CD14-positive monocyte (primary cell): ENCODE data around the gene GRM4. TPM values are rescaled to one million over a fixed set of nuclear protein-coding genes. Genes with fewer than 3 reads are reported as not detected.

Source experiments
- DNase-seq, 3 donors: peaks; one replicate each; pipeline ENCODE4 v3.0.0-alpha.2; 2011 to 2022
- H2AFZ ChIP-seq: 2 replicates; pipeline ENCODE4 v1.6.0; 2012; ENCODE audit warnings: mild to moderate bottlenecking, low read depth, low read length, inconsistent platforms; ENCODE audit not compliant: insufficient read depth, poor library complexity, severe bottlenecking
- H3K27ac ChIP-seq, 2 donors: 1 replicate in 1 of 2; 2 replicates in 1 of 2; pipeline ENCODE4 v1.5.1; 2012 to 2013; ENCODE audit warnings: low read length in 2 of 2, control low read depth in 1 of 2, inconsistent platforms in 1 of 2, low read depth in 1 of 2, mild to moderate bottlenecking in 1 of 2
- H3K27me3 ChIP-seq, 2 donors: one replicate each; pipeline versions ENCODE4 v1.6.0 to v1.6.1; 2011 to 2013; ENCODE audit warnings: low read length in 2 of 2; ENCODE audit not compliant: control insufficient read depth in 2 of 2, insufficient read depth in 2 of 2
- H3K36me3 ChIP-seq, 2 donors: replicated peaks in 1 of 2; 1 replicate in 1 of 2; 2 replicates in 1 of 2; pipeline versions ENCODE4 v1.5.1 to v1.6.1; 2012 to 2013; ENCODE audit warnings: low read length in 2 of 2, control low read depth in 1 of 2, inconsistent platforms in 1 of 2, mild to moderate bottlenecking in 1 of 2; ENCODE audit not compliant: insufficient read depth in 2 of 2, control insufficient read depth in 1 of 2
- H3K4me1 ChIP-seq, 2 donors: 1 replicate in 1 of 2; 2 replicates in 1 of 2; pipeline versions ENCODE4 v1.5.1 to v1.6.1; 2012 to 2013; ENCODE audit warnings: low read length in 2 of 2, control low read depth in 1 of 2, inconsistent platforms in 1 of 2, mild to moderate bottlenecking in 1 of 2, moderate library complexity in 1 of 2; ENCODE audit not compliant: insufficient read depth in 2 of 2, control insufficient read depth in 1 of 2
- H3K4me2 ChIP-seq: replicated peaks from 2 replicates; pipeline ENCODE3; 2012; ENCODE audit warnings: low read length, moderate library complexity, mild to moderate bottlenecking; ENCODE audit not compliant: poor library complexity, severe bottlenecking; ENCODE audit errors: extremely low read depth
- H3K4me3 ChIP-seq, 3 experiments: fragments of 200-600 bp in 1 of 3; sonication (generic) in 1 of 3; replicated peaks in 1 of 3; 1 replicate in 2 of 3; 2 replicates in 1 of 3; pipeline ENCODE4 v1.5.1; 2011 to 2013; ENCODE audit warnings: low read length in 3 of 3, mild to moderate bottlenecking in 3 of 3, control low read depth in 2 of 3, low read depth in 2 of 3, inconsistent platforms in 1 of 3, moderate library complexity in 1 of 3
- H3K79me2 ChIP-seq: 2 replicates; pipeline ENCODE4 v1.6.0; 2012; ENCODE audit warnings: mild to moderate bottlenecking, control low read depth, inconsistent platforms, low read length, moderate library complexity; ENCODE audit not compliant: insufficient read depth
- H3K9ac ChIP-seq: 2 replicates; pipeline ENCODE4 v1.6.0; 2017; ENCODE audit warnings: low read length, mild to moderate bottlenecking; ENCODE audit not compliant: insufficient read depth, poor library complexity, severe bottlenecking
- H3K9me3 ChIP-seq, 2 donors: replicated peaks in 1 of 2; 1 replicate in 1 of 2; 2 replicates in 1 of 2; pipeline versions ENCODE4 v1.5.1 to v1.6.1; 2012 to 2013; ENCODE audit warnings: low read length in 2 of 2, control low read depth in 1 of 2; ENCODE audit not compliant: control insufficient read depth in 1 of 2, insufficient read depth in 1 of 2
- H4K20me1 ChIP-seq: 2 replicates; pipeline ENCODE4 v1.6.0; 2012; ENCODE audit warnings: mild to moderate bottlenecking, low read length, control low read depth, moderate library complexity; ENCODE audit not compliant: insufficient read depth
- H3K27ac Mint-ChIP-seq, 7 donors: one replicate each; pipeline ENCODE4 v1.8.0; 2020; ENCODE audit warnings: mild to moderate bottlenecking in 7 of 7, mixed read lengths in 7 of 7, moderate library complexity in 6 of 7, inconsistent platforms in 2 of 7
- H3K27me3 Mint-ChIP-seq, 3 donors: one replicate each; pipeline ENCODE4 v1.8.0; 2021 to 2022; ENCODE audit warnings: low read depth in 3 of 3, mild to moderate bottlenecking in 3 of 3, mixed read lengths in 3 of 3, moderate library complexity in 3 of 3, inconsistent platforms in 1 of 3
- H3K36me3 Mint-ChIP-seq, 2 donors: one replicate each; pipeline ENCODE4 v1.8.0; 2020; ENCODE audit warnings: mixed read lengths in 2 of 2, inconsistent platforms in 1 of 2, mild to moderate bottlenecking in 1 of 2
- H3K4me1 Mint-ChIP-seq: one replicate; pipeline ENCODE4 v1.8.0; 2020; ENCODE audit warnings: mild to moderate bottlenecking, mixed read lengths
- H3K4me3 Mint-ChIP-seq, 2 donors: one replicate each; pipeline ENCODE4 v1.8.0; 2020; ENCODE audit warnings: mild to moderate bottlenecking in 2 of 2, mixed read lengths in 2 of 2, moderate library complexity in 1 of 2
- H3K9me3 Mint-ChIP-seq, 7 donors: one replicate each; pipeline ENCODE4 v1.8.0; 2020 to 2022; ENCODE audit warnings: mixed read lengths in 7 of 7, mild to moderate bottlenecking in 6 of 7, moderate library complexity in 6 of 7, inconsistent platforms in 2 of 7
- CTCF ChIP-seq: fragments of 200-600 bp; IDR thresholded peaks from one replicate; pipeline ENCODE4 v1.8.0; 2022; ENCODE audit warnings: antibody characterized with exemption, mild to moderate bottlenecking
- WGBS: methylation state at CpG from one replicate; pipeline ENCODE4 v1.1.5; 2013; ENCODE audit warnings: missing lambda C conversion rate; ENCODE audit not compliant: insufficient coverage; 5-methylcytosine and 5-hydroxymethylcytosine counted together
- intact Hi-C, 2 donors: fragments of 100-400 bp; cut with micrococcal nuclease; formaldehyde crosslinking; loops; one replicate each; pipeline versions ENCODE4 v1.15.0 to v1.15.1; 2023
- polyA plus RNA-seq, 3 donors: library from polyadenylated mRNA; depleted of rRNA in 1 of 3; unstranded in 2 of 3; stranded (reverse) in 1 of 3; fragments of 300-500 nt in 2 of 3; fragments of >200 nt in 1 of 3; fragmentation: Illumina TruSeq in 2 of 3; gene quantifications; 1 replicate in 2 of 3; 2 replicates in 1 of 3; pipeline ENCODE4 v1.2.3, GENCODE V29; 2012 to 2021

The GRM4 gene
- polyA plus RNA-seq, 3 donors = not detected

GRCh38 chr6:34027445-34027936 is 118.4 kb downstream of the GRM4 start:
- no peak overlapping the region for H3K4me3 Mint-ChIP-seq
- peaks cover 0 to 2% (median 0%) of the 10 kb centered on the region in 7 donors for H3K9me3 Mint-ChIP-seq
- H3K27ac Mint-ChIP-seq = no peak overlapping the region
- no peaks in the 10 kb centered on the region for H3K4me1 ChIP-seq
- no peaks in the 10 kb centered on the region for H3K36me3 Mint-ChIP-seq
- WGBS = 59% methylated on average over 16 of the region's 17 CpGs
- no peaks in the 10 kb centered on the region for H3K27me3 ChIP-seq
- no peak overlapping the region for H3K9ac ChIP-seq
- H3K4me2 ChIP-seq = no peak overlapping the region
- no peak overlapping the region for H2AFZ ChIP-seq
- H3K27ac ChIP-seq = no peak overlapping the region
- no peak overlapping the region for H3K4me3 ChIP-seq
- no peaks in the 10 kb centered on the region for H3K9me3 ChIP-seq
- H3K27me3 Mint-ChIP-seq = peaks cover 0 to 6% (median 2%) of the 10 kb centered on the region in 3 donors
- peak in 1 of 3 donors; percentile 23 for DNase-seq
- H3K36me3 ChIP-seq = no peaks in the 10 kb centered on the region
- TF ChIP-seq CTCF = peak; percentile 79
- no peaks in the 10 kb centered on the region for H3K4me1 Mint-ChIP-seq
- intact Hi-C loops = loop anchor here (2.0 to 5.0 kb wide), 2 partner anchors 257 to 260 kb away; no protein-coding TSS in a partner anchor
- no peaks in the 10 kb centered on the region for H3K79me2 ChIP-seq
- H4K20me1 ChIP-seq = no peaks in the 10 kb centered on the region

- 85% methylated on average over 4 of the region's 8 CpGs for WGBS
- TF ChIP-seq CTCF = no peak
- Histone ChIP-seq H3K36me3 (no peaks in the 10 kb centered on the region), H3K4me2 (no peak overlapping the region), H3K9ac (no peak overlapping the region), H3K79me2 (no peaks in the 10 kb centered on the region), H3K9me3 (no peaks in the 10 kb centered on the region), H3K27me3 (no peaks in the 10 kb centered on the region), H3K27ac (no peak overlapping the region), H3K4me3 (no peak overlapping the region), H2AFZ (no peak overlapping the region), H3K4me1 (no peaks in the 10 kb centered on the region), H4K20me1 (no peaks in the 10 kb centered on the region)
- intact Hi-C loops = loop anchor here (2.0 to 5.0 kb wide), 2 partner anchors 255 to 259 kb away; no protein-coding TSS in a partner anchor
- no peak overlapping the region for H3K27ac Mint-ChIP-seq
- peaks cover 0 to 2% (median 0%) of the 10 kb centered on the region in 7 donors for H3K9me3 Mint-ChIP-seq
- H3K36me3 Mint-ChIP-seq = no peaks in the 10 kb centered on the region
- peaks cover 2 to 9% (median 2%) of the 10 kb centered on the region in 3 donors for H3K27me3 Mint-ChIP-seq
- no peak for DNase-seq
- no peak overlapping the region for H3K4me3 Mint-ChIP-seq
- no peaks in the 10 kb centered on the region for H3K4me1 Mint-ChIP-seq
Measured at GRCh38 chr6:34025861-34026260, 120.0 kb downstream of the GRM4 start.
